NB4 (cell line): ENCODE data around the gene PPP1R14C.

Source experiments
- MAX ChIP-seq: IDR thresholded peaks from 2 replicates; pipeline ENCODE4 v1.6.1; 2011; ENCODE audit warnings: low read depth, low read length
- TF ChIP-seq, protein P1 (sequence below): IDR thresholded peaks from one replicate; pipeline ENCODE4 v1.5.1; 2012; ENCODE audit warnings: low read depth, low read length

DNA sequence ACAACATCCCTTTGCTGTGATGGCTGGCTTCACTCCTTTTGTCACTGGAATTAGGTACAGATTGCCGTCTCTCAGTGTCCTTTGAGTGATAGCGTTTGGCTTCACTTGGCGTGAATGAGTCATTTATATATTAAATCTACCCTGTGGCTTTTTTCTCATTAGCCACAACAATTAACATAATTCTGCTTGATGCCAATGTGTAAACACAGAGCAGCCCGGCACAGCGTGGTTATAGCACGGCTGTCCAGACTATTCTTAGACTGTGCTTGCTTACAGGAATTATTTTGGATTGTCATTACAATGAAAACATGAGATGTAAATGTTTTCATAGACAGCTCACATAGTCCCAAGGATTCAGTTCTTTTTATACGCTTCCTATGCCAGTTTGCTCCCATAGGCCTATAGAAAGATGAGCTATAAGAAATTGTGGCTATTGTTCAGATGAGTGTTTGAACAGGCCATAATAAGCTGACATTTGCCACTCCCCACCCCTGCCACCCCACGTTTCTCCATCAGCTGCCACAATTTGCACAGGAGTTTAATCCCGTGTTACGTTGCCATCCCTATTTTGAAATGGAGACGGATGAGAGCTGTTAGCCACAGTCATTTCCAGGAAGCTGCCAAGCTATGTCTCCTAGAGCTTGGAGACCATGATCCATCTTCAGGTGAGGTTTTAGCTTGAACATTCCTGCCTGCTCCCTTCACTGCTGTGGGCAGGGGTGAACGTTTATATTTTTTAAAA, 65.9 kb downstream of the PPP1R14C start:
- TF ChIP-seq, protein P1, sequence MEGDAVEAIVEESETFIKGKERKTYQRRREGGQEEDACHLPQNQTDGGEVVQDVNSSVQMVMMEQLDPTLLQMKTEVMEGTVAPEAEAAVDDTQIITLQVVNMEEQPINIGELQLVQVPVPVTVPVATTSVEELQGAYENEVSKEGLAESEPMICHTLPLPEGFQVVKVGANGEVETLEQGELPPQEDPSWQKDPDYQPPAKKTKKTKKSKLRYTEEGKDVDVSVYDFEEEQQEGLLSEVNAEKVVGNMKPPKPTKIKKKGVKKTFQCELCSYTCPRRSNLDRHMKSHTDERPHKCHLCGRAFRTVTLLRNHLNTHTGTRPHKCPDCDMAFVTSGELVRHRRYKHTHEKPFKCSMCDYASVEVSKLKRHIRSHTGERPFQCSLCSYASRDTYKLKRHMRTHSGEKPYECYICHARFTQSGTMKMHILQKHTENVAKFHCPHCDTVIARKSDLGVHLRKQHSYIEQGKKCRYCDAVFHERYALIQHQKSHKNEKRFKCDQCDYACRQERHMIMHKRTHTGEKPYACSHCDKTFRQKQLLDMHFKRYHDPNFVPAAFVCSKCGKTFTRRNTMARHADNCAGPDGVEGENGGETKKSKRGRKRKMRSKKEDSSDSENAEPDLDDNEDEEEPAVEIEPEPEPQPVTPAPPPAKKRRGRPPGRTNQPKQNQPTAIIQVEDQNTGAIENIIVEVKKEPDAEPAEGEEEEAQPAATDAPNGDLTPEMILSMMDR, result no peak
- no peak for TF ChIP-seq MAX
